Stimulated activated naive CD8-positive, alpha-beta T cell treated with anti-CD3 and anti-CD28 coated beads, Interleukin-15, amount 100 ng/mL, for 72 hours (primary cell): ENCODE results near the gene HLCS.
"Not testable (repeated sequence)": the region's sequence is repeated elsewhere in the genome, so short reads cannot be mapped to it uniquely, and the experiment has no call there.

ENCODE experiments used
- ATAC-seq: fragments of 150-1000 bp; cut with Tn5 transposase; 2 replicates; pipeline ENCODE4 v1.10.0; 2021; ENCODE audit warnings: mild to moderate bottlenecking, moderate library complexity
- DNase-seq, 2 donors: peaks; one replicate each; pipeline ENCODE4 v3.0.0; 2021 to 2022
- H3K27ac Mint-ChIP-seq, 2 donors: one replicate each; pipeline ENCODE4 v1.8.0; 2022; ENCODE audit warnings: mild to moderate bottlenecking in 2 of 2, mixed read lengths in 2 of 2, moderate library complexity in 2 of 2
- H3K27me3 Mint-ChIP-seq: one replicate; pipeline ENCODE4 v1.8.0; 2022; ENCODE audit warnings: mixed read lengths
- H3K4me1 Mint-ChIP-seq: one replicate; pipeline ENCODE4 v1.8.0; 2022; ENCODE audit warnings: mild to moderate bottlenecking, mixed read lengths
- H3K4me3 Mint-ChIP-seq, 2 donors: one replicate each; pipeline ENCODE4 v1.8.0; 2022; ENCODE audit warnings: mild to moderate bottlenecking in 2 of 2, mixed read lengths in 2 of 2, moderate library complexity in 1 of 2
- H3K9me3 Mint-ChIP-seq, 2 donors: one replicate each; pipeline ENCODE4 v1.8.0; 2022; ENCODE audit warnings: mixed read lengths in 2 of 2

Gene HLCS

DNA sequence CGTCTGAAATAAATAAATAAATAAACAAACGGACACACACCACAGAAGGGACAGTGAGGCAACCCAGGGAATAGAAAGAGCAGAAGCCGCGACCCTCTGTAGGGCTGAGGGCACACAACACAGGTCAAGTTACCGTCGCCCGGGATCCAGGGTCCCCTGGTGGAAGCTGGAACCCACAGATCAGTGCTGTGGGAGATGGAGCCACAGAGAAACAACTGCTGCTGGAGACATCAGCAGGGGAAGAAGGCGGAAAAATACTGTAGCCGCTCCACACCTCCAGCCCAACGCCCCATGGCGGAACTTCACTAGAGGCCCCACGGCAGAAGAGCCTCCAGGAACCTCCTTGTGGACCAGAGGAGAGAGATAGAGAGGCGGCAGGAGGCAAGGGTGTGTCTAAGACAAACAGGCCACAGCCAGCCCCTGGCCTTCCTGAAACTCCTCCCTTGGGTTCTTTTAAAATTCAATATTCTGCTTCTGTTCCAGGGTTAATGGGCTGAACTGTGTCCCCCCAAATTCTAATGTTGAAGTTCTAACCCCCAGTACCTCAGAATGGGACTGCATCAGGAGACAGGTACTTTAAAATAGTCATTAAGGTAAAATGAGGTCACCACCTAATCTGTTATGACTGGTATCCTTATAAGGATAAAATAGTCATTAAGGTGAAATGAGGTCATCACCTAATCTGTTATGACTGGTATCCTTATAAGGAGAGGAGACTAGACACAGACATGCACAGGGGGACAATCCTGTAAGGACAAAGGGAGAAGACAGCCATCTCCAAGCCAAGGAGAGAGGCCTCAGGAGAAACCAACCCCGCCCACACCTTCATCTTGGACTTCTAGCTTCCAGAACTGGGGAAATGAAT is 7.7 kb upstream of the HLCS start:
- ATAC-seq: peak; percentile 33
- no peak for DNase-seq
- Mint-ChIP-seq H3K4me3 (no peak overlapping the region), H3K9me3 (no peaks in the 10 kb centered on the region), H3K27ac (peak overlapping the region in 1 of 2 donors; percentile 6), H3K27me3 (no peaks in the 10 kb centered on the region), H3K4me1 (peaks cover 27% of the 10 kb centered on the region)

DNA sequence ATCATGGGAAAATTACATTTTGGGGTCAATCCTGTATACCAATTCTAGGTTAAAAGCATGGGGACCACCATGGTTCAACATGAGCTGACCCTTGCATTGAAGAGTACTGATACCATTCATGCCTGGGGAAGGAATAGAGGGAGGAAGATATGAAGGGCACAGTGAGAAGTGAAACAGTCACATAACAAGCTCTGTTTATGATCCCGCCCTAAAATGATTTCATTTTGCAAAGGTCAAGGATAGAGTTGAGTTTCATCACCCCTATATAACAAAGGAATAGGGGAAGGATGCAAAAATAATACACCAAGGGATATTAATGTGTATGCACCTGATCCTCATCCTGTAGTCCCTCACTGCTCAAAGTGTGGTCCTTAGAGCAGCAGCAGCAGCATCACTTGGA is 2.5 kb upstream of the HLCS start:
- DNase-seq: no peak
- Mint-ChIP-seq H3K27me3 (no peaks in the 10 kb centered on the region), H3K4me1 (peaks cover 19% of the 10 kb centered on the region), H3K27ac (no peak overlapping the region), H3K9me3 (no peaks in the 10 kb centered on the region), H3K4me3 (no peak overlapping the region)
- no peak for ATAC-seq

DNA sequence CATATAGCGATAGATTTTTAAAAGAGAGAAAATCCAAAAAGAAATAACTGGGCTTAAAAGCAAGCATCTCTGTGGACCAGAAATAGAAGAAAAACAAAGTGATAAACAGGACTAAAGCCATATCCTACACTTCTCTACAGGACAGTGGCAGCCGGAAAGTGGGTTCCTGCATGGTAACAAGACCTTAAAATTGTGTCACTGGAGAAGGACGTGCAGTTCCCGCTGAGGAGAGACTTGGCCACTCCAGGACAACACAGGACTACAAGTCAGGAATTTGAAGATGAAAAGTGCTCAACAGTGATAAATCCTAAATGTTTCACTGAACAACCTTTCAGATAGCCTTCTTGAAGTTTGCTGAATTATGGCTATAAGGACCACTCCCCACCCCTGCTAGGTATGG is 1.9 kb upstream of the HLCS start:
- Mint-ChIP-seq H3K4me1 (peaks cover 19% of the 10 kb centered on the region), H3K27ac (no peak overlapping the region), H3K9me3 (no peaks in the 10 kb centered on the region), H3K27me3 (no peaks in the 10 kb centered on the region), H3K4me3 (no peak overlapping the region)
- DNase-seq (no peak), ATAC-seq (no peak)

DNA sequence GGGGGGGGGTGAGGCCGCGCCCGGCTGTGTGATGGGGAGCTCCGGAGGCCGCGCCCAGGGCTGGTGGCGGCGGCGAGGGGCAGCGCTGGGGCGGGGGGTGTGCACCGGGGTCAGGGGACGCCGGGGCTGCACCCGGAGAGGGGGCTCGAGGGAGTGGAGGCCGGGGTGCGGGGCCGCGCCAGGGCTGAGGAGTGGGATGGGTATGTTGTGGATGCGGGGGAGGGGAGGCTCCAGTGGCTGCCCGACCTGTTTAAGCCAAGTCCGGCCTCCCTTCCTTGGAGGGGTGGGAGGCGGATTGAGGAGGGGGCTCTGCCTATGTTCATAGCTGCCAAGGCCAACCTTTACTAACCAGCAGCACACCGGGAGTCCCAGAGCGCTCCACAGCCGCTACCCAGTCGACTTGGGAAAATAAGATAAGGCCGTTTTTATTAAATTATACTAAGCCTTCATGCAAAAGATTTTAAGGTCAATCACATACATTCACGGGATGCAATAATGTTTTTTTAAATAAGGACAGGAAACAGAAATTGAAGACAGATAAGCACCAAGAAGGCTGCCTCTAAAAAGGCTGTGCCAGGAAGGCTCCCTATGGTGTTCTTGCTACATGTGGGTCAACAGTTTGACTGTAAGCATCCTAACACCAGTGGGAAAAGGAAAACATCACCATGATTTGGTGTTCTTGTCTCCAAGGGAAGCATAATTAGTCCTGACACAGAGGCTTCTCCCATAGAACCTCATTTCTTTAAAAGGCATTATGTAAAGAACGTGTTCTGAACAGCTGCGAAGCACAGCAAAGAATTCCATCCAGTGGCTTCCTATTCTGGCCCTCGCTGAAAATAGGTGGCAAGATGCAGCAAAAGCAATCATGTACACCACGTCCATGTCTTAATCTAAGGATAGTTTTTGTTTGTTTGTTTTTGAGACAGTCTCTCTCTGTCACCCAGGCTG is 626 bp upstream of the HLCS start:
- Mint-ChIP-seq H3K27ac (peak overlapping the region in 1 of 2 donors; percentile 85), H3K4me1 (peaks cover 19% of the 10 kb centered on the region), H3K27me3 (no peaks in the 10 kb centered on the region), H3K9me3 (no peaks in the 10 kb centered on the region), H3K4me3 (peak overlapping the region; percentile 76 to 79)
- DNase-seq (no peak), ATAC-seq (no peak)

DNA sequence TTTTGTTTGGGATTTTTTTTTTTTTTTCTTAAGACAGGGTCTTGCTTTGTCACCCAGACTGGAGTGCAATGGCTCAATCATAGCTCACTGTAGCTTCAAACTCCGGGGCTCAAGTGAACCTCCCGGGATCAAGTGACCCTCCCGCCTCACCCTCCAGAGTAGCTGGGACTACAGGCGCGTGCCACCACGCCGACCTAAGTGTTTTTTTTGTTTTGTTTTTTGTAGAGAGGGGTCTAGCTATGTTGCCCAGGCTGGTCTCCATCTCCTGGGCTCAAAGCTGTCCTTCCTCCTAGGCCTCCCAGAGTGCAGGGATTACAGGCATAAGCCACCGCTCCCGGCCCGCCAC is 776 bp downstream of the HLCS start:
- Mint-ChIP-seq H3K4me3 (peak overlapping the region; percentile 94 to 98), H3K4me1 (peaks cover 19% of the 10 kb centered on the region), H3K27me3 (no peaks in the 10 kb centered on the region), H3K9me3 (no peaks in the 10 kb centered on the region), H3K27ac (peak overlapping the region; percentile 98 to 99)
- no peak for DNase-seq
- ATAC-seq: no peak

DNA sequence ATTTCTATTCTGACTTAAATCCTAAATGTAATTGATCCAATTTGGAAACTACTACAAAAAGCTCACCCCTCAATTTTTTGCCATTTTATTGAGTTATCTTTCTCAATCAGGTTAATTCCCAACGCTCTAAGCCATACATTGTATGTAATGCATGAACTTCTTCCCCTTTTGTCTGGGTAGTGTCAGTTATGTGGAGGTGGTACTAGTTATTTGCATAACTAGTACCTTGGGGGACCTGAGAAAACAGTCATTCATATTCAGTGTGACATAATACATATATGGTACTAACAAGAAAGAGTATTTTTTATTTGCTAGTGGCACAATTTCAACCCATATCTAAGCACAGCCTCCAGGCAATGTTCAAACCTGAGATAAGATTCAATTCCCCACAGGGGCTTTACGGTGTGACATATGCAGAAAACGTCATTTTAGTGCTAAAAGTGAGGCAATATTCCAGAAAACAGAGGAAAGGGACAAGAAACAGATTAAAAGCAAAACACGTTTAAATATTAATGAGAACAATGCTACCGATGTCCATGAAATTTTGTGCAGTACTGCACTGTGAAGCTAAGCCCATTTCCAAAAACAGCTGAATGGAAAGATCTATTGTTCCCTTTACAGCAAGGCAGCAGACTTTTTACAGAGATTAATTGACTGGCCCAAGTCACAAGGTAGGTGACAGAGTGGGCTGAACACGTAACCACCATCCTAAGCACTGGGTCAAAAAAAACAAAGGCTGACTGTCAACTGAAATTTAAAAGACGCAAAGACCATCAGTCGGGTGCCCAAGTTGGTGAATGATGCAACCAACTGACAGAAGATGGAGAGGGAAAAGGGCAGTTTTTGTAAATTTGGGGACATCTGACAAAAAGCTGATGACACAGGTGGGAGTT is 1.4 kb downstream of the HLCS start:
- ATAC-seq: no peak
- H3K9me3 Mint-ChIP-seq: no peaks in the 10 kb centered on the region
- peak in 1 of 2 donors; percentile 24 for DNase-seq
- H3K27ac Mint-ChIP-seq: peak overlapping the region; percentile 98 to 99
- H3K27me3 Mint-ChIP-seq: no peaks in the 10 kb centered on the region
- peaks cover 19% of the 10 kb centered on the region for H3K4me1 Mint-ChIP-seq
- H3K4me3 Mint-ChIP-seq: peak overlapping the region; percentile 94 to 98

DNA sequence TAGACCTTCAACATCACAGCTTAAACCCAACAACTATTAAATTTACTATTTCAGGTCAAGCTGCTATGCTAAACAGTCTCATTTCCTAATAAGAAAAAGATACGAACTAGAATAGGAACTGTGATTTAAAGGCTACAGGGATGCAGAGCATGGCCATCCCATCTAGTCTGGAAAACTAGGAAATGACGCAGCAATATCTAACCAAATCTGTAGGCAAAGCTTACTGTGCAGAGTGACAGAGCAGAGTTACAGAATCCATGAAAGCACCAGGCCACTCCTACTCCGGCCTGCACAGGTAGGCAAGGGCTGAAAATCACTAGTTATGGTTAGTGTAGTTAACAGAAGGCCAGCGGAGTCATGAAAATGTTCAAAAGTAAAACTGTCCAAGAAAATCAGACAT is 2.1 kb downstream of the HLCS start:
- no peaks in the 10 kb centered on the region for H3K9me3 Mint-ChIP-seq
- H3K4me1 Mint-ChIP-seq: peaks cover 19% of the 10 kb centered on the region
- H3K27me3 Mint-ChIP-seq: no peaks in the 10 kb centered on the region
- peak overlapping the region in 1 of 2 donors; percentile 98 for H3K4me3 Mint-ChIP-seq
- no peak for DNase-seq
- ATAC-seq: no peak
- no peak overlapping the region for H3K27ac Mint-ChIP-seq

DNA sequence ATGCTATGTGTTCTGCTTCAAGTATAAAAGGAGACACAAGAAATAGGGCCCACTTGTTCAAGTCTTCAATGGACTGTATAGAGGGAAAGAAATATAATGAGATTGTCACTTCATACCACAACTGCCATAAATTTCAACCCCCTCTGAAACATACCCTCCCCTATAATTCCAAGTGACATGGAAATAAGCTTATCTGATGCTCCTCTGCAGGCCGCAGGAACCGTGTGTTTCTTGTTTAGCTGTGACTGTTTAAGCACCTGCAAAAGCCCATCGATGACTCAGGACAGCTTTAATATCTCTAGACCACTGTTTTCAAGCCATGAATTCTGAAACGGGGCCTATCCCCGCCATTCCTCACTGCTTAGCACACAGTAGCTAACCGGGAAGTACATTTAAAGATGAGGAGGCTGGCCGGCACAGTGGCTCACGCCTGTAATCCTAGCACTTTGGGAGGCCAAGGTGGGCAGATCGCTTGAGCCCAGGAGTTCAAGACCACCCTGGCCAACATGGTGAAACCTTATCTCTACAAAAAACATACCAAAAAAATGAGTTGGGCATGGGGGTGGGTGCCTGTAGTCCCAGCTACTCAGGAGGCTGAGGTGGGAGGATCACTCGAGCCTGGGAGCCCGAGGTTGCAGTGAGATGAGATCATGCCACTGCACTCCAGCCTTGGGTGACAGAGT is 4.2 kb downstream of the HLCS start:
- H3K27me3 Mint-ChIP-seq: no peaks in the 10 kb centered on the region
- peaks cover 18% of the 10 kb centered on the region for H3K4me1 Mint-ChIP-seq
- H3K4me3 Mint-ChIP-seq: no peak overlapping the region
- ATAC-seq (no peak), DNase-seq (no peak)
- H3K9me3 Mint-ChIP-seq: no peaks in the 10 kb centered on the region
- H3K27ac Mint-ChIP-seq: no peak overlapping the region

DNA sequence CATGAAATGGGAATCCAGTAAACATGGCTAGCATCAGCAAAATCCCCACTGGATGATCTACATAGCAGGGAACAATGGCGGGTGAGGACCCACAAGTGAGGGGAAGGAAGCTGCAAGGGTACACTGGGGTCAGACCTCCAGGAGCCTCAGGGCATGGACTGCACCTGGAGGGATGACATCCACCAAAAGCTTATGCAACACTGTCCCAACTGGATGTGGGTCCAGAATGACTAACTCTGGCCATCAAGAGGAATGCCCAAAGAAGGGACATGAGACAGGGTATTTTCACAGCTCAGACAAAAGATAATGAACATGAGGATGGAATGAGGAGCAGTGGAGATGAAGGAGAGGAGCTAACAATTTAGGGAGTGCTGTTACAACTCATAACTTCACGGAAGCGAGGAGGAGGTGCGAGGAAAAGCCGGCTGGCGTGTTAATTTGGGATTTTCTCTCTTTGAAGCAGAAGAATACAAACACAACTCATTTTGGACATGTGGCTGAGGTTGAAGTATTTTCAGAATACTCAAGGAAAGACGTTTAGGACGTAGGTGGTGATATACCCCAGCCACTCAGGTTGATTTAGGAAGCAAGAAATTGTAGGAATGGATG is 5.7 kb downstream of the HLCS start:
- peaks cover 14% of the 10 kb centered on the region for H3K4me1 Mint-ChIP-seq
- H3K27me3 Mint-ChIP-seq: no peaks in the 10 kb centered on the region
- H3K4me3 Mint-ChIP-seq: no peak overlapping the region
- DNase-seq (no peak), ATAC-seq (no peak)
- no peaks in the 10 kb centered on the region for H3K9me3 Mint-ChIP-seq
- peak overlapping the region in 1 of 2 donors; percentile 36 for H3K27ac Mint-ChIP-seq

DNA sequence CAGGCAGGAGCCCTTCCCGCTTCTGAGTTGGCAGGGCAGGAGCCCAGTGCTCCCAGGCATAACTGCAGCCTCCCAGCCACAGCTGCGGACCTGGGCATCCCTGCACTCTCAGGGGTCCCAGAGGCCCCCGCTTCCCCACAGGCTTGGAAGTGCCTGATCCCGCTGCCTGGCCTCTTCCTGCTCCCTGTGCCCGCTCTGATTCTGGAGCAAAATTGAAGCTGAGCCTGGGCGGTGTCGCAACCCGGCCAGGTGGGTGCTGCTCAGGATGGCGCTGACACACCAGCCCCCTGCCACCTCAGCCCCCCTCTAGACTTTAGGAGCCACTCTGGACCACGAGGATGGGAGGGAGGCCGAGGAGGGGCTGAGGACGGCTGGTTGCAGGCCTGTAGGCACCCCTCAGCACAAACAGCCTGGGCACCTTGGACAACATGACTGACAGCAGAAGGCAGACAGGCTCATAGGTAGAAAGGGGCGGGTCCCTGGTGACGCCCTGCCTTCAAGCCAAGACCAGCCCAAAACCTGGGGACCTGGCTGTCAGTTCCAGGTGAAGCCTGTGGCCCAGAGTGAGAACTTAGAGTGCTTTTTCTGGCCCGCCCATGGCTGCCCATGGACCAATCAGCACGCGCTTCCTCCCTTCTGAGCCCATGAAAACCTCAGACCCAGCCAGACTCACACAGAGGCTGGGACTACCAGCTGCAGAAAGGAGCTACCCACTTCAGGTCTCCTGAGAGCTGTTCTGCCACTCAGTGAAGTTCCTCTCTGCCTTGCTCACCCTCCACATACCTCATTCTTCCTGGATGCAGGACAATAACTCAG is 7.2 kb downstream of the HLCS start:
- Mint-ChIP-seq H3K4me1 (no peaks in the 10 kb centered on the region), H3K27me3 (no peaks in the 10 kb centered on the region), H3K4me3 (no peak overlapping the region), H3K9me3 (no peaks in the 10 kb centered on the region), H3K27ac (peak overlapping the region in 1 of 2 donors; percentile 48)
- DNase-seq (no peak), ATAC-seq (no peak)

DNA sequence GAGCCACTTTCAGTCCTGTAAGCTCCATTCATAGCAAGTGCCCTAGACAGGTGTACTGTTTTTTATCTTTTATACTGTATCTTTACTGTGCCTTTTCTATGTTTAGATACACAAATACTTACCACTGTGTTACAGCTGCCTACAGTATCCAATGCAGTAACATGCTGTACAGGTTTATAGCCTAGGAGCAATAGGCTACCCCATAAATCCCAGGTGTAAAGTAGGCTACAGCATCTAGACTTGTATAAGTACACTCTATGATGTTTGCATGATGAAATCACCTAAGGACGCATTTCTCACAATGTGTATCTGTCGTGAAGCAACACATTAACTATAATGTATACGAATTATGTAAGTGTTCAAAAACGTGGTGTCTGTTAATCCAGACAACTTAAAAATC is 10.7 kb downstream of the HLCS start:
- H3K27ac Mint-ChIP-seq: peak overlapping the region in 1 of 2 donors; percentile 61
- ATAC-seq (no peak), DNase-seq (no peak)
- H3K27me3 Mint-ChIP-seq: no peaks in the 10 kb centered on the region
- no peaks in the 10 kb centered on the region for H3K9me3 Mint-ChIP-seq
- H3K4me1 Mint-ChIP-seq: no peaks in the 10 kb centered on the region
- H3K4me3 Mint-ChIP-seq: no peak overlapping the region

DNA sequence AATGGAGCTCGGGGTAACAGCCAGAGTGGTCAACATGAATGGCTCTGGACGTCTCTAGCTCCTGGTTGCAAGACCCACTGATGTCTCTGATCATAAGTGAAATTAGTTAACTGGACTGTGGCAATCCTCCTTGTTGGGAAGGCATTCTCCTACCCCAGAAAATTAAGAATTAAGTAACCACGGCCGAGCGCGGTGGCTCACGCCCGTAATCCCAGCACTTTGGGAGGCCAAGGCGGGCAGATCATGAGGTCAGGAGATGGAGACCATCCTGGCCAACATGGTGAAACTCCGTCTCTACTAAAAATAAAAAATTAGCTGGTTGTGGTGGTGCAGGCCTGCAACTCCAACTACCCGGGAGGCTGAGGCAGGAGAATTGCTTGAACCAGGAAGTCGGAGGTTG is 14.1 kb downstream of the HLCS start:
- not testable (repeated sequence) for H3K4me1 Mint-ChIP-seq

DNA sequence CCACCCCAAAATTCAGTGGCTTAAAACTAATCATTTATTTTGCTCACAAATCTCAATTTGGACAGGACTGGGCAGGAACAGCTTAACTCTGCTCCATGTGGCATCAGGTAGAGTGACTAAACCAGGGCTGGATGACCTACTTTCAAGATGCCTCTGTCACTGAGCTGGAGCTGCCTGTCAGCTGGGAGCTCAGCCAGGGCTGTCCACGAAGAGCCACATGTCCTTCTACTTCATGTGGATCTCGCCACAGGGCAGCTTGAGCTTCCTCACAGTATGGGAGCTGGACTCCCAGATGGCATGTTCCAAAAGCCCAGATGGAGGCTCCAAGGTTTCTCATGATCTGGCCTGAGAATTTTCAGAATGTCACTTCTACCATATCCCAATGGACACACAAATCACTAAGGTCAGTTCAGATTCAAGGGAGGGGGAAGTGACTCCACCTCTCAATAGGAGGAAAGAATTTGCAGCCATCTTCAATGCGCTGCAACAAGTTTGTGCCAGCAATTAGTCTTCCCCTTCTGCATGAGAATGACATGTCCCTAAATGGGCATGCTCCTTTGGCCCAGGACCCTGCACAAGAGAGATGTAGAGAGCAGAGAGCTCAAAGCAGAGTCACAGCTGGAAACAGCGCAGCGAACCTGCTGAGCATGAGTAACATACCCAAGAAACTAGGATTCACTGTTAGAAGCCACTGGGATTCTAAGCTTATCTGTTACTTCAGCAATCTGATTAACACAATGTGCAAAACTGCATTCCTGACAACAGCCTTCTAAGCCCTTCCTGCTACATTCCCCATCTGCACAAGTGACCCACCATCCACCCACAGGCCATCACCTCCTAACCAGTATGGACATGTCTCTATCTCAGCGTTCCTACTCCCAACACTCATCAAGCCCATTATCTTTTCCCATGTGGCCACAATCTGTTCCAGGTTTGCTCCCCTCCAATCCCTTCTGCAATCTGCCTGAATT is 17.0 kb downstream of the HLCS start:
- H3K4me1 Mint-ChIP-seq: no peaks in the 10 kb centered on the region
- ATAC-seq (no peak), DNase-seq (no peak)
- H3K9me3 Mint-ChIP-seq: no peaks in the 10 kb centered on the region
- no peak overlapping the region for H3K27ac Mint-ChIP-seq
- H3K27me3 Mint-ChIP-seq: no peaks in the 10 kb centered on the region
- no peak overlapping the region for H3K4me3 Mint-ChIP-seq

More for the DNA sequence above, 14.1 kb downstream of the HLCS start:
- not testable (repeated sequence) for ATAC-seq, H3K27ac Mint-ChIP-seq, H3K9me3 Mint-ChIP-seq, DNase-seq, H3K27me3 Mint-ChIP-seq, H3K4me3 Mint-ChIP-seq
